Stimulated activated CD4-positive, alpha-beta T cell treated with anti-CD3 and anti-CD28 coated beads, Interleukin-15, amount 100 ng/mL, for 24 hours (primary cell): ENCODE measurements around the gene KCNC2.

ENCODE experiments used
- DNase-seq: peaks from one replicate; pipeline ENCODE4 v3.0.0-alpha.2; 2020

KCNC2 gene

DNA sequence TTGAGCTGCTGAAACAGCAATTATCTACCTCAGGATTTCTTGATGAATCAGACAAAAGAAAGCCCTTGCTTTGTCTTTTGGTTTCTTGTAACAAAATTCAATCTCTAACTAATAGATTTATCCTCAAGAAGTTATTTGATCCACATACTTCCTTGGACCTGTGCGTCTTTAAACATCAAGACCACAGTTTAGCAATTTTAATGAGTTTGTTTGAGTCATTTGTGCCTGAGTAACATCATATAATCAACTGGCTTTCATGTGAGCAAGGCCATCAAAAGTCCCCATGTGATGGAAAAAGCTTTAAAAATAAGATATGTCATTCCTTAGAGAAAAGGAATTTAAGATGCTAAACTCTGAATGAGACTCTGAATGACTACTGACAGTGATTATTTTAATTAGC lies 52.3 kb downstream of the KCNC2 start:
- no peak for DNase-seq

- no peak for DNase-seq
These were observed 53.7 kb downstream of the KCNC2 start for GRCh38 chr12:75155962-75156361.

- DNase-seq, result no peak
These were observed 55.3 kb downstream of the KCNC2 start for GRCh38 chr12:75154388-75154787.

GRCh38 chr12:75139196-75139595 lies 70.4 kb downstream of the KCNC2 start:
- DNase-seq, result no peak

DNA sequence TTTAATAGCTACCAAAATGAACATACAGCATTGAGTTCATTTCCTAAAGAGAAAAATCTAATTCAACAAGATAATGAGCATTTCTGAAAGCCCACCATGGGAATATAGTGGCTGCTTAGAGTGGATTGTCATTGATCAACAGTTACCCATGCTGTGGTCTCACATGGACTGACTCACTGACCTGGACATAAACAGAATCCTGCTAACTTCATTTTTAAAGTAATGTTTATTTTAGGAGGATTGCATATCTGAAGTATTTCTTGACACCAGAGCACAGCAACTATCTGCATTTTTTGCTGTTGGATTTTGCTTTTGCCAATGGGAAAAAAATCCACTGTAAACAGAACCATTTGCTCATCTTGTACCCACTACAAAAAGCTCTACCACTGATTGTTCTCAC lies 71.7 kb downstream of the KCNC2 start:
- no peak for DNase-seq

- DNase-seq, result no peak
These were observed 74.6 kb downstream of the KCNC2 start for GRCh38 chr12:75135026-75135425.

DNA sequence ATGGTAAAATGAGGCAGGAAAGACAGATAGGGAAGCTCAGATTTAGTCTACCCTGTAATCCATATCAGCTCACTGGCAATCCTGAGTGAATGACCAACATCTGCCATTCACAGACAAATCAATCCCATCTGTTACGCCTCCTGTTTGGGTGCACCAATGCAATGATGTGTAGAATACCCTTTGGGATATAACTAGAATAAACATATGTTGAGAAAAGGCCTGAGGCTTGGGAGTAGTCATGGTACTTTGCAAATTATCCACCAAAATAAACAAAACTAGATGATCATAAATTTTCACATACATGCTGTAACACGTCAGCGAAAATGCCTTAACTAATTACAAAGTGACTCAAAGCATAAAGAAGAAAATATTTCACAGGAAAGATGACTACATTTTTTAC lies 78.8 kb downstream of the KCNC2 start:
- DNase-seq, result no peak

DNA sequence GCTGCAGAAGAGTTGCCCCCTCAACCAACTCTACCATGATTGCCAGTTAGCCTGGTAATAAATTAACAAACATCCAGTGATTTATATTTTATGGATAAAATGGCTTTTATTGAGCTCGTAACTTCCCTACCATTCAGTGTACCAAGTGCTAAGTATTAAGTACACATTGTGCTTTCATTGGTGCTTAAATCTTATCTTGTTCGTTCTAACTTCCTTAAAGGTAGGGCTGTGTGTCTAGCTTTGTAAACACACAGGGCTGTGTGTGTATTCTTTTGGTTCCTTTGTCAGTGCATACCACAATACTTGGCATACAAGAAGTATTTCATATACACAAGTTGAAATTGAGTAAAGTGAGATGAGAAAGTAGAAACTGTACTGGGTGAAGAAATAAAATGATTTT lies 80.4 kb downstream of the KCNC2 start:
- DNase-seq, result no peak

- DNase-seq, result no peak
These were observed 88.5 kb downstream of the KCNC2 start for GRCh38 chr12:75121036-75121705.

DNA sequence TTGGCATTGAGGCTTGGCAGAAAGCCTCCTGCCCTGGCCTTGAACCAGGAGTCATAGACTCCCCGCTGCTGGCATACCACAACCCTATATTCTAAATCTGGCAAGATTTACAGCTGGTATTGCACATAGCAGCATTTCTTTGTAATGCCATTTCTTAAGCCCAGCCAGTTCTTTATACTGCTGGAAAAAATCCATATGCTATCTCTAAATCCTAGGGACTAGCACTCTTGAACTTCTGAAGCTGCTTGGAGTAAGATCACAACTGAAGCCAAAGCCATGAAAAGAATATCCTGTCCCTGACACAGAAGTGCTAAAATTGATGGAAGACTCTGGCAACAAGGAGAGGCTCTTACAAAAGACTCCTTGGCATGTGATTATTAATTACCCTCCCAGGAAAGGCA lies 89.3 kb downstream of the KCNC2 start:
- no peak for DNase-seq

DNA sequence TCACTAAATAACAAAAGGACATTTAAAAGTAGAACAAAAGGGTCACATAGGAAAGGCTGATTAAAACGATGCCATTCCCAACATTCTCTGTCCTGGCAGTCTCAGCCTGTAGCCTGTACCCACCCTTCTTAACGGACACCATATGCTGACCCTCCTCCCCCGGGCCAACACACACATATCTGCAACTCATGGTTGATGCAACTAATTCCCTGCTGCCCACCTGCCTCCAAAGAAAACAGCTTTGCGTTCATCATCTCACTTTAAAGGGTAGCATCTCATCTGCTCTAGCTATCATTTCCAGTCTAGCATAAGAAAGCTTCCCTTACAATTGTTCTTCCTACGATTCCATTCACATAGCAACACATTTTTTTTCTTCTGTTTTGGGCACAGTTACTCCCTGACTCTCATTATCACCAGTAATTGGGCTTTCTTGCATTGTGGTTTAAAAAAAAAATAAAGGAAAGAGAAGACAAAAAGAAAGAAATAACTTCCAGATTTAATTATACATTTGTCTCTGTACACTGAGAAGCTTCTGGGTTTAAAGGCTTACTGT lies 92.9 kb downstream of the KCNC2 start:
- no peak for DNase-seq

DNA sequence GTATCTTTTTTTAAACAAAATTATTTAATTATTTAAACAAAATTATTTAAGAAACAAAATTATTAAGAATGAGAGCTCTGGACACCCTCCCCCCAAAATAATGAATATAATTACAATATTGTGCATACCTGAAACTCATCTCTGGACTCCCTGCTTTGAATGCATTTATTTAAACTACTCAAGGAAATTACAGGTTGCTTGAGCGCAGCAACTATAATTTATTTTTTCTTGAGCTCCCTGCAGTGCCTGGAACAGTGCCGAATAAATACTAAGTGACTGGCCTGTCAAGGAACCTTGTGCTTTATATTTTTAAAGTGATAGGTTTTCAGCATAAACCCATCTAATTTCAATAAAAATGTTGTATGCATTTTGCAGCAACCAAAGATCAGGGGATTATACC lies 93.9 kb downstream of the KCNC2 start:
- DNase-seq, result no peak

- DNase-seq, result no peak
These were observed 105.8 kb downstream of the KCNC2 start for GRCh38 chr12:75103822-75104221.

DNA sequence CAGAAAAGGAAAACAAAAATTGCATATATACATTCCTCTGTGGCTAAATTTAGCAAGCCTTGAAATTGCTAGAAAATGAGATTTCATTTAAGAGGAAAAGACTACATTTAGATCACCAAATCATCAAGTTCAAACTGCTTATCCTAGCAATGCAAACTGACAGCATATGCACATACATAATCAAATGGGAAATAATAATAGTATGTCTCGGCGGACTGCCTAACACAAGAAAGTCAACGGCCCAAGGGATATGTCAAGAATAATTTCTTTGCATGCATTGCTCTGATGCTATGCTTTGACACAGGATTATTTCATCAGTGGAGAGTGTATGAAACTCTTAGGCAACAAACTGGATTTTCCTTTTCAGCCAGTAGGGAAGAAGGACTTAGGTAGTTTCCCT lies 107.9 kb downstream of the KCNC2 start:
- DNase-seq, result no peak

DNA sequence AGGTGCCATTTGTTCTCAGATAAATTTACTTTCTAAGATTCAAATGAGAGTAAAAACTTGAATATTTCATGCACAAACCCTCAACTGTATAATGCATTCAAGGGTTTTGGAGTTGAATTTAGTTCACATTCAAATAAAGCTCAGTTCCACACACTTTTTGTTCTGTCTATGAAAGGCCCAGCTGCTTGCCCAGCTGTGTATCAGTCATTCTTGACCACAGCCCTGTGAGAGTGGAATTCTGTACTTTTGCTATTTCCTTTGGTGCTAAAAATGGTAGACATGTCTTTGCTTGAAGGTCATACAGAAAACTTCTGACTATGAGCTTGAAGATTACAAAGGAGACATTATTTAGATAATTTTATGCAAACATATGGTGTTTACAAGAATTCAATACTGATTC lies 110.4 kb downstream of the KCNC2 start:
- no peak for DNase-seq

DNA sequence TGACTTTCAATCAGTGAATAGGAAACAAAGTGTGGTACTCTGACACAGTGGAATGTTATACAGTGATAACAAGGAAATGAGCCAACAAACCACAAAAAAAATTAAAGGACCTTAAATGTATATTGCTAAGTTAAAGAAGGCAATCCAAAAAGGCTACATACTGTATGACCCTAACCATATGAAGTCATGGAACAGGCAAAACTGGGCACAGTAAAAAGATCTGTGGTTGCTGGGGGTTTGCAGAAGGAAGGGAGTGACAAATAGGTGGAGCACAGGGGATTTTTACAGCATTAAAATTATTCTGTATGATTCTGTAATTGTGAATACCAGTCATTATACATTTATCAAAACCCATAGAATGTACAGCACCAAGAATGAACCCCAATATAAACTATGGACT lies 112.6 kb downstream of the KCNC2 start:
- DNase-seq, result no peak

GRCh38 chr12:75087654-75088053 lies 122.0 kb downstream of the KCNC2 start:
- DNase-seq, result no peak

- no peak for DNase-seq
These were observed 123.3 kb downstream of the KCNC2 start for GRCh38 chr12:75086091-75087038.

GRCh38 chr12:75081305-75081704 lies 128.3 kb downstream of the KCNC2 start:
- no peak for DNase-seq

- no peak for DNase-seq
These were observed 129.1 kb downstream of the KCNC2 start for GRCh38 chr12:75080582-75080981.

GRCh38 chr12:75065482-75065881 lies 144.2 kb downstream of the KCNC2 start:
- no peak for DNase-seq

DNA sequence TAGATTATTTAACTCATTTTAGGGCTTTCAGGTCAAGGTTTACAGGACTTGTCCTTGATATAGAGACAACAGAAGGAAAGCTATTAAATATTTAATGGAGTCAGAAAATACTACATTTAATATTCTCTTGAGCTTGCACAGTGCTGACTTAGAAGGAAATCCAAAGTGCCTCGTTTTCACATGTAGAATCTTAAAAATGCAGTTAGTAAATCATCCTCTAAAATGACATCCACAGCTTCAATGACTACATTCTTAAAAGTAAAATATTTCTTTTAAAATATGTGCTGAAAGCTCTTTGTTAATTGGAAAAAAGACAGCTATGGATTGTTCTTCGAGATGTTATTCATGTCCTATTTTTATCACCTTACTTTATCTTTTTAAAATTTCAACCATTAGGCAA lies 146.9 kb downstream of the KCNC2 start:
- DNase-seq, result no peak

DNA sequence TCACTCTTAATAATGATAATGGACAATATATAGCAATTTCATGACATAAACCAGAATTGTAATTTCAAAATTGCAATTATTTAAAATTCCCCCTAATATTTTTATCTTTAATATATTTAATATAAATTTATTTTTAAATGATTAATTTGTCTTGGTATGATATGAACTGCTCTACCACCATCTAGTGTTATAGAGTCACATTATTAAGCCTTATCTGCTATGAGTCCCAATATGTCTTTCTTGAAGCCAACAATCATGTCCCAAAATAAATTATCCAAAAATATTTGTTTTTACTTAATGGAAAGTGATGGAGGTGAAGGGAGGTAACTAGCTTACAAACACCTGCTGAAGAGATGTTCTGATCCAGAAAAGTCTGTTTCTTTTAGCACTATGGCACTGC lies 151.4 kb downstream of the KCNC2 start:
- no peak for DNase-seq

DNA sequence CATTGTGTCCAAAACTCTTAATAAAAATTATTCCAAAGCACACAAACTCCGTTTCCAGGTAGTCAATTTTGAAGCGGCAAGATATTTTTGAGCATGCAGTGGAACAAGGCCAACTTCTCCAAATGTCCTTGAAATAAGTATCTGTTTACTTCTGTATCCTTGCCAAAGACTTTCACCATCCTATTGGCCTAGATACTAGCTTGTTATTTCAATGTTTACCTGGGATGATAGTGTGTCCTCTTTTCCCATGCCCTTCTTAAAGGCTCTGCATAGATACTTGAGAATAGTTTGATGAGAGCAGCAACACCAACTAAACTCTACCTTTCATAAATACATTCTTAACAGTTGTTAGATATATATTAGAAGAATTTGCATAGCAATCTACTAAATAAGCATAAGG lies 160.9 kb downstream of the KCNC2 start:
- DNase-seq, result no peak
